ENCODE measurements around the gene POLG2. TPM values are rescaled to one million over a fixed set of nuclear protein-coding genes. Genes with fewer than 3 reads are reported as not detected.
A peak's percentile ranks its signal among the peaks of the same experiment; 100 is the strongest.

Gene POLG2
- total and polyA plus RNA-seq, 2 of the 8 experiments (the other 6 are each of a cell fraction or from before 2014, with no cell fraction given): 9.7 to 34.3 TPM

DNA sequence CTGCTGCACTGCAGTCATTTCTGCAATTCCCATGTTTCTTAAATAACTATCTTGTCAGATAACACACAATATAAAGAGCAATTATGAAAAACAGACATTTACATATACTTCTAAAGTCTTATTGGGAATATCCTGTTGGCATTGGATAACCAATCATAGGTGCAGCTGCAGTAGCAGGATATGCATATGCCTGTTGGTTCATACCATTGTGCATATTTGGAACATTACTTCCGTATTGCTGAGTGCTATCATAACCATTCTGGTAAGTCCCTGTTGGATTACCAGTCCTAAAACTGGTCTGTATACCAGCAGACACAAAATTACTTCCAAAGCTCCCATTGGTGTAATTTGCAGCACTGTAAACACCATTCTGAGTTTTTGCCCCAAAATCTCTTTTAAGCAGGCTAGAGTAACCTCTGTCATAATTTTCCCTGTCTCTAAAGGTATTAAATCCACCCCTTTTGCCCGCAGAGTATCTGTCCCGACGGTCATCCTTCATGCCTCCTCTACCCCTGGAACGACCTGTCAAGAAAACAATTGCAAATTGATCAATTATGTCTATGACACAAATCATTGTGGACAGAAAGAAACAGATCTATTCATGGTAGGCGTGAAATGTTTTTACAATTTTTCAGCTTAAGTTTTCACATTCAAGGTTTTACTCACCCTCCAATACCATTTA, 3.1 kb upstream of the POLG2 start:
- H3K56ac ChIP-seq (replicated peaks; ENCODE audit: insufficient read length, low read depth, low read length): no peak overlapping the region
- H2BK12ac ChIP-seq (ENCODE audit: low read depth, low read length): no peak overlapping the region
- no peak overlapping the region for H3K27ac ChIP-seq (ENCODE audit: low read depth, low read length)
- H2BK20ac ChIP-seq (ENCODE audit: low read length): no peak overlapping the region
- FAIRE-seq (no peak), DNase-seq (ENCODE audit: low read depth in 1 of 2, low spot score in 2 of 2) (no peak)
- no peak overlapping the region for H3K18ac ChIP-seq (ENCODE audit: extremely low read depth, low read length)
- H3K23me2 ChIP-seq (ENCODE audit: low read depth, low read length): peaks cover 6% of the 10 kb centered on the region
- peaks cover 0 to 7% (median 4%) of the 10 kb centered on the region in 4 experiments; a peak in 5 of 7 replicates for H3K4me1 ChIP-seq (replicated peaks in 1 of 4; ENCODE audit: control insufficient read depth in 3 of 4, insufficient read depth in 4 of 4, low read length in 3 of 4)
- no peak overlapping the region for H2BK5ac ChIP-seq (ENCODE audit: low read depth, low read length)
- H3K14ac ChIP-seq (ENCODE audit: insufficient read length): peak overlapping the region; percentile 18
- no peak overlapping the region for H4K5ac ChIP-seq (ENCODE audit: insufficient read length, low read depth, low read length)
- ChIA-PET POLR2A (ENCODE audit: partially characterized antibody) (interaction anchor here (1.1 to 11.8 kb wide), 12 partner anchors 5 to 242 kb away, joined by 3 to 320 read pairs (median 6); partner anchors contain the start of genes CEP95 and DDX5), CTCF (ENCODE audit: partially characterized antibody) (interaction anchor here (0.6 kb wide), 1 partner anchor 54 kb away, joined by 3 read pairs; no protein-coding TSS in a partner anchor)
- no peak overlapping the region for H3K4ac ChIP-seq (replicated peaks; ENCODE audit: insufficient read length, low read depth, low read length)
- H3K27me3 ChIP-seq (replicated peaks in 1 of 4; ENCODE audit: control insufficient read depth in 3 of 4, extremely low read depth in 1 of 4, insufficient read depth in 3 of 4, low read length in 3 of 4): no peaks in the 10 kb centered on the region
- no peaks in the 10 kb centered on the region for H3K9me3 ChIP-seq (ENCODE audit: insufficient read depth in 2 of 2, low read depth in 1 of 2, low read length in 1 of 2)
- H2AK5ac ChIP-seq (ENCODE audit: low read depth, low read length): no peak overlapping the region
- peaks cover 14 to 21% of the 10 kb centered on the region in 2 experiments for H4K20me1 ChIP-seq (replicated peaks in 1 of 2; ENCODE audit: control insufficient read depth in 1 of 2, insufficient read depth in 2 of 2, low read length in 2 of 2)
- H3K4me3 ChIP-seq (ENCODE audit: extremely low read depth in 1 of 4, insufficient read depth in 2 of 4, low read depth in 3 of 4, low read length in 4 of 4): no peak overlapping the region
- no peak overlapping the region for H4K91ac ChIP-seq (replicated peaks; ENCODE audit: insufficient read length, low read length)
- peaks cover 16 to 66% of the 10 kb centered on the region in 2 experiments for H3K79me2 ChIP-seq (ENCODE audit: control insufficient read depth in 1 of 2, insufficient read depth in 2 of 2, low read length in 2 of 2)
- no peak overlapping the region for H2BK15ac ChIP-seq (ENCODE audit: low read length)
- no peak overlapping the region; the same call in 1 of the 2 replicates for H4K8ac ChIP-seq (ENCODE audit: extremely low read depth, insufficient read depth, low read length)
- no peak overlapping the region; a peak in 1 of 7 replicates for H3K9ac ChIP-seq (replicated peaks in 1 of 4; ENCODE audit: extremely low read depth in 1 of 4, low read depth in 3 of 4, low read length in 3 of 4)
- H3K79me1 ChIP-seq (ENCODE audit: low read depth, low read length): peaks cover 6% of the 10 kb centered on the region
- WGBS, 2 experiments (ENCODE audit: extremely low coverage in 1 of 2, insufficient coverage in 1 of 2, insufficient read length in 1 of 2, insufficient replicate concordance in 2 of 2, low coverage in 1 of 2, low lambda C conversion rate in 2 of 2, missing lambda C conversion rate in 1 of 2): 90% methylated on average over 6 of the region's 6 CpGs; no CpG with 5 or more reads in 1 of the 2 experiments
- no peak overlapping the region for H3K23ac ChIP-seq (ENCODE audit: insufficient read length)
- no peak overlapping the region for H2AFZ ChIP-seq (ENCODE audit: low read length)
- H2BK120ac ChIP-seq (replicated peaks; ENCODE audit: low read depth, low read length): no peak overlapping the region
- TF ChIP-seq JUN (IDR thresholded peaks at IDR 0.05; ENCODE audit: low read depth, low read length) (no peak), CEBPB (IDR thresholded peaks at IDR 0.05; ENCODE audit: low read depth, low read length) (no peak), POLR2A (IDR thresholded peaks at IDR 0.05; ENCODE audit: control extremely low read depth in 1 of 2, low read depth in 2 of 2, low read length in 2 of 2) (peak in 1 of 2 experiments; percentile 43; a peak in 2 of 3 replicates), POLR2AphosphoS5 (IDR thresholded peaks at IDR 0.05; ENCODE audit: low read depth, low read length) (peak; percentile 90; the same call in 1 of the 2 replicates)
- TF ChIP-seq, protein P1, sequence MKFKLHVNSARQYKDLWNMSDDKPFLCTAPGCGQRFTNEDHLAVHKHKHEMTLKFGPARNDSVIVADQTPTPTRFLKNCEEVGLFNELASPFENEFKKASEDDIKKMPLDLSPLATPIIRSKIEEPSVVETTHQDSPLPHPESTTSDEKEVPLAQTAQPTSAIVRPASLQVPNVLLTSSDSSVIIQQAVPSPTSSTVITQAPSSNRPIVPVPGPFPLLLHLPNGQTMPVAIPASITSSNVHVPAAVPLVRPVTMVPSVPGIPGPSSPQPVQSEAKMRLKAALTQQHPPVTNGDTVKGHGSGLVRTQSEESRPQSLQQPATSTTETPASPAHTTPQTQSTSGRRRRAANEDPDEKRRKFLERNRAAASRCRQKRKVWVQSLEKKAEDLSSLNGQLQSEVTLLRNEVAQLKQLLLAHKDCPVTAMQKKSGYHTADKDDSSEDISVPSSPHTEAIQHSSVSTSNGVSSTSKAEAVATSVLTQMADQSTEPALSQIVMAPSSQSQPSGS (IDR thresholded peaks at IDR 0.05; ENCODE audit: low read length): no peak
- H3K4me2 ChIP-seq (ENCODE audit: insufficient read depth in 1 of 2, low read depth in 2 of 2, low read length in 2 of 2): no peak overlapping the region; a peak in 1 of 4 replicates
- H3K36me3 ChIP-seq (ENCODE audit: control insufficient read depth in 2 of 4, insufficient read depth in 4 of 4, low read length in 3 of 4): peaks cover 47 to 73% (median 55%) of the 10 kb centered on the region in 4 experiments
